K562 (cell line): Measurements from ENCODE around the gene TMCO2. TPM values are rescaled to one million over a fixed set of nuclear protein-coding genes. Genes with fewer than 3 reads are reported as not detected.

ENCODE experiments used
- ATAC-seq: fragments of 200-7000 bp; cut with Tn5 transposase; 3 replicates; pipeline ENCODE4 v1.9.1; 2020; ENCODE audit warnings: moderate library complexity
- BruUV-seq: library from RNA; stranded (reverse); fragments of 400-500 nt; replicated peaks from 2 replicates; lab custom pipeline; 2021; lab: Mats Ljungman, UMichigan
- CTCF ChIA-PET: fragments of 300-600 bp; formaldehyde crosslinking; extraction: SDS; loops from one replicate; lab custom pipeline; 2021; ENCODE audit warnings: low intra/inter-chr PET ratio; lab: Yijun Ruan, JAX
- POLR2A ChIA-PET: fragments of 300-600, 350-650 bp; sonication (Branson Sonifier 250); formaldehyde crosslinking; extraction: SDS; loops from one replicate; lab custom pipeline; 2021; ENCODE audit warnings: antibody characterized with exemption, inconsistent platforms; lab: Yijun Ruan, JAX
- DNase-seq, 4 experiments: peaks; one replicate each; pipeline versions ENCODE4 v3.0.0 to v3.0.0-alpha.2; 2011 to 2018; ENCODE audit warnings: low spot score in 3 of 4, mixed read lengths in 3 of 4; ENCODE audit errors: extremely low read depth in 1 of 4
- FAIRE-seq: peaks from 2 replicates; lab custom pipeline; 2011; peaks lifted over from hg19 to GRCh38; lab: Jason Lieb, UNC
- H2AFZ ChIP-seq: 2 replicates; pipeline ENCODE4 v1.6.0; 2011; ENCODE audit warnings: low read depth, low read length, control low read depth, inconsistent platforms
- H3K27ac ChIP-seq: fragments of 200-600 bp; 3 replicates; pipeline ENCODE4 v1.8.0; 2011; ENCODE audit warnings: low read depth, mild to moderate bottlenecking, control low read depth, inconsistent platforms, low read length, moderate library complexity, mixed read lengths; ENCODE audit errors: extremely low read depth
- H3K27me3 ChIP-seq, 2 experiments: fragments of 300-600 bp in 1 of 2; 2 replicates in 1 of 2; 3 replicates in 1 of 2; pipeline versions ENCODE4 v1.6.0 to v1.8.0; 2011; ENCODE audit warnings: inconsistent platforms in 2 of 2, low read length in 2 of 2, mild to moderate bottlenecking in 1 of 2, mixed read lengths in 1 of 2, moderate library complexity in 1 of 2; ENCODE audit not compliant: control insufficient read depth in 2 of 2, insufficient read depth in 2 of 2
- H3K36me3 ChIP-seq: fragments of 300-600 bp; 3 replicates; pipeline ENCODE4 v1.8.0; 2011; ENCODE audit warnings: mild to moderate bottlenecking, low read length, inconsistent platforms; ENCODE audit not compliant: control insufficient read depth, insufficient read depth
- H3K4me1 ChIP-seq, 2 experiments: fragments of 200-600 bp in 1 of 2; replicated peaks in 1 of 2; 2 replicates in 1 of 2; 3 replicates in 1 of 2; pipeline versions ENCODE4 v1.5.1 to v1.8.0; 2011; ENCODE audit warnings: inconsistent platforms in 2 of 2, low read length in 2 of 2, mild to moderate bottlenecking in 1 of 2, mixed read lengths in 1 of 2, moderate library complexity in 1 of 2; ENCODE audit not compliant: control insufficient read depth in 2 of 2, insufficient read depth in 2 of 2
- H3K4me2 ChIP-seq: 2 replicates; pipeline ENCODE4 v1.6.1; 2011; ENCODE audit warnings: low read length, control low read depth, inconsistent platforms, mixed read lengths; ENCODE audit not compliant: insufficient read depth
- H3K4me3 ChIP-seq: fragments of 200-600 bp; sonication (generic), shearing (Covaris generic); 2 replicates; pipeline ENCODE4 v1.5.1; 2016; ENCODE audit warnings: control low read depth, inconsistent platforms
- H3K79me2 ChIP-seq: fragments of 200-600 bp; 3 replicates; pipeline ENCODE4 v1.8.0; 2011; ENCODE audit warnings: low read length, inconsistent platforms; ENCODE audit not compliant: control insufficient read depth, insufficient read depth
- H3K9ac ChIP-seq, 2 experiments: 2 replicates each; pipeline versions ENCODE4 v1.6.0 to v1.6.1; 2011; ENCODE audit warnings: low read depth in 2 of 2, low read length in 2 of 2, control low read depth in 1 of 2, inconsistent platforms in 1 of 2, mild to moderate bottlenecking in 1 of 2, mixed read lengths in 1 of 2; ENCODE audit not compliant: insufficient read depth in 1 of 2
- H3K9me1 ChIP-seq: one replicate; pipeline ENCODE4 v1.6.0; 2011; ENCODE audit warnings: inconsistent platforms, mild to moderate bottlenecking, low read length, moderate library complexity; ENCODE audit not compliant: control insufficient read depth, insufficient read depth
- H3K9me3 ChIP-seq: replicated peaks from 2 replicates; pipeline ENCODE4 v1.5.1; 2011; ENCODE audit warnings: low read depth, low read length, inconsistent platforms; ENCODE audit not compliant: control insufficient read depth, insufficient read depth
- H4K20me1 ChIP-seq: replicated peaks from 2 replicates; pipeline ENCODE4 v1.6.1; 2011; ENCODE audit warnings: low read length, inconsistent platforms, mixed read lengths; ENCODE audit not compliant: control insufficient read depth, insufficient read depth
- C11orf30 ChIP-seq: fragments of 450-650 bp; IDR thresholded peaks from 2 replicates; pipeline ENCODE4 v1.6.1; 2016; ENCODE audit warnings: low read depth, mild to moderate bottlenecking
- FOXM1 ChIP-seq, 2 experiments: fragments of 450-650 bp in 1 of 2; sonication (generic) in 1 of 2; formaldehyde crosslinking in 1 of 2; IDR thresholded peaks; 2 replicates each; pipeline versions ENCODE4 v1.6.1 to v1.9.0; 2017 to 2022; ENCODE audit warnings: low read depth in 2 of 2, mild to moderate bottlenecking in 2 of 2, missing genetic modification reagents in 1 of 2, moderate library complexity in 1 of 2
- MAFF ChIP-seq: IDR thresholded peaks from 2 replicates; pipeline ENCODE4 v1.6.1; 2012; ENCODE audit warnings: low read length, improper control_type of control experiment
- MAFG ChIP-seq: fragments of 450-650 bp; conservative IDR thresholded peaks from 2 replicates; pipeline ENCODE4 v1.6.1; 2016; ENCODE audit warnings: missing genetic modification characterization, missing compliant biosample characterization
- MAFK ChIP-seq: IDR thresholded peaks from 2 replicates; pipeline ENCODE4 v1.6.1; 2011; ENCODE audit warnings: low read length, improper control_type of control experiment
- NFIC ChIP-seq: fragments of 450-650 bp; IDR thresholded peaks from 2 replicates; pipeline ENCODE4 v1.6.1; 2017; ENCODE audit warnings: mild to moderate bottlenecking, inconsistent platforms
- PHB ChIP-seq: fragments of 250-450 bp; sonication (Bioruptor Pico); IDR thresholded peaks from 2 replicates; pipeline ENCODE4 v1.5.0; 2021
- TEAD4 ChIP-seq, 2 experiments: sonication (generic) in 1 of 2; formaldehyde crosslinking in 1 of 2; IDR thresholded peaks; 2 replicates each; pipeline versions ENCODE4 v1.6.1 to v1.8.0; 2012 to 2022; ENCODE audit warnings: borderline replicate concordance in 1 of 2, inconsistent platforms in 1 of 2, low read length in 1 of 2, mild to moderate bottlenecking in 1 of 2, missing genetic modification reagents in 1 of 2
- ZNF316 ChIP-seq: fragments of 450-650 bp; IDR thresholded peaks from 2 replicates; pipeline ENCODE4 v1.6.1; 2016
- ZNF586 ChIP-seq: fragments of 450-650 bp; formaldehyde crosslinking; conservative IDR thresholded peaks from 2 replicates; pipeline ENCODE4 v1.4.0; 2020; ENCODE audit warnings: mild to moderate bottlenecking, moderate library complexity
- WGBS: fragments of 100-300 bp; shearing (Covaris generic); methylation state at CpG from one replicate; pipeline ENCODE4 v1.1.6; 2016; ENCODE audit warnings: low coverage, mixed read lengths; ENCODE audit not compliant: insufficient coverage; ENCODE audit errors: missing lambda C conversion rate; 5-methylcytosine and 5-hydroxymethylcytosine counted together
- in situ Hi-C: fragments of 300-500 bp; cut with MboI; formaldehyde crosslinking; loops from 4 replicates; pipeline ENCODE4 v1.15.0; 2018; ENCODE audit warnings: inconsistent platforms, mixed read lengths
- intact Hi-C: fragments of 100-400 bp; cut with micrococcal nuclease; formaldehyde crosslinking; loops from 2 replicates; pipeline ENCODE4 v1.14.2; 2022
- polyA plus RNA-seq, 8 experiments: library from polyadenylated mRNA; depleted of rRNA in 4 of 8; stranded (reverse) in 5 of 8; unstranded in 3 of 8; fragments of >200 nt; fragmentation: Nextera tagmentation in 2 of 8; fragmentation: Illumina TruSeq in 1 of 8; extraction: Ambion mirVana in 2 of 8; extraction: Trizol in 1 of 8; gene quantifications; 2 replicates each; pipeline versions ENCODE4 v1.2.1 to v1.2.3, GENCODE V29; 2011 to 2014; ENCODE audit warnings: inconsistent platforms in 1 of 8, missing spikeins in 1 of 8
- total RNA-seq, 7 experiments: library from RNA; depleted of rRNA in 6 of 7; stranded (reverse); fragments of >200 nt in 6 of 7; fragmentation: Illumina TruSeq in 2 of 7; extraction: Trizol in 2 of 7; gene quantifications; 2 replicates each; pipeline versions ENCODE4 v1.2.1 to v1.2.3, GENCODE V29; 2011 to 2021; ENCODE audit warnings: low replicate concordance in 1 of 7
- TF ChIP-seq, protein P1 (sequence below), 2 experiments: fragments of 450-650 bp in 1 of 2; sonication (generic) in 1 of 2; formaldehyde crosslinking in 1 of 2; IDR thresholded peaks; 2 replicates each; pipeline versions ENCODE4 v1.7.1 to v1.9.0; 2016 to 2022; ENCODE audit warnings: inconsistent platforms in 1 of 2, mild to moderate bottlenecking in 1 of 2, missing genetic modification reagents in 1 of 2

Gene TMCO2
- total and polyA plus RNA-seq, 9 of the 15 experiments (the other 6 are each of a cell fraction or from before 2014, with no cell fraction given): not detected

DNA sequence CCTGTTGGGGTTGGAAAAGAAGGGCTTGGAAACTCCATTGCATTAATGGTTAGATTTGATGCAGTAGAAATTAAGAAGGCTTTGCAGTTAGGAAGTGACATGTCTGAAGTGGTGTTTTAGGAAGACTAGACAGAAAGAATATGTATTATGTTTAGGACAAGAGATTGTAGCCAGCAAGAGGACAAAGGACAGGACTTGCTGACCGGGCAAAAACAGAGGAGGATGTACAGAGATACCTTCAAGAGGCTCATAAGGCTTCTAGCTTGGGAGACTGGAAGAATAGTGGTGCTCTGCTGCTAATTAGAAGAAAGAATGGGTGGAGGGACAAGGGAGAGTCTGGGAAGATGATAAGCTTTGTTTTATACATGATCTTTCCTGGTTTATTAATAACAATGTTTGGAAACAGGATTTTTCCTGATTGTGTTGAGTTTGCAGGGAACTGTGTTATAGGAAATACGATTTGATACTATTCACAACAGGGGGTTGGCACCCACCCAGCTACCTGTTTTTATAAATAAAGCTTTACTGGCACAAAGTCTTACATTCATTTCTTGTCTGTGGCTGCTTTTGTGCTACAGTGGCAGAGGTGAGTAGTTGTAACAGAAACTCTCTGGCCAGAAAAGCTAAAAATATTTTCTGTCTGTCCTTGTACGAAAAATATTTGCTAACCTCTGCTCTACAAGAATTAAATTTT is 37.1 kb upstream of the TMCO2 start:
- Histone ChIP-seq H4K20me1 (no peaks in the 10 kb centered on the region), H3K4me1 (no peaks in the 10 kb centered on the region), H3K4me2 (no peak overlapping the region), H3K9me3 (no peaks in the 10 kb centered on the region), H3K79me2 (peaks cover 37% of the 10 kb centered on the region; the same call in 2 of the 3 replicates), H3K4me3 (no peak overlapping the region), H3K27ac (no peak overlapping the region), H3K36me3 (peaks cover 79% of the 10 kb centered on the region), H2AFZ (no peak overlapping the region), H3K27me3 (no peaks in the 10 kb centered on the region), H3K9ac (no peak overlapping the region), H3K9me1 (no peaks in the 10 kb centered on the region)
- POLR2A ChIA-PET: interaction anchor here (1.0 to 1.5 kb wide), 3 partner anchors 11 to 24 kb away, joined by 3 to 5 read pairs (median 4); no protein-coding TSS in a partner anchor
- CTCF ChIA-PET: no interaction called here
- FAIRE-seq (no peak), DNase-seq (no peak), ATAC-seq (no peak)
- 84% methylated on average over 3 of the region's 3 CpGs for WGBS
- TF ChIP-seq MAFF (peak; percentile 83), ZNF316 (peak; percentile 93), MAFK (peak; percentile 85), C11orf30 (peak; percentile 91), TEAD4 (IDR thresholded peaks at IDR 0.05; ENCODE audit: low read length) (no peak), TEAD4 (CRISPR knock-in tag; IDR thresholded peaks at IDR 0.05; ENCODE audit: borderline replicate concordance) (no peak), NFIC (0 out of 2 replicates have a peak, but pooled peaks have one; percentile 9), FOXM1 (IDR thresholded peaks at IDR 0.05; ENCODE audit: low read depth) (no peak), FOXM1 (CRISPR knock-in tag; IDR thresholded peaks at IDR 0.05; ENCODE audit: low read depth) (no peak), MAFG (tag) (peak; percentile 84), ZNF586 (CRISPR knock-in tag) (no peak), PHB (CRISPR knock-in tag) (no peak)
- TF ChIP-seq, protein P1, sequence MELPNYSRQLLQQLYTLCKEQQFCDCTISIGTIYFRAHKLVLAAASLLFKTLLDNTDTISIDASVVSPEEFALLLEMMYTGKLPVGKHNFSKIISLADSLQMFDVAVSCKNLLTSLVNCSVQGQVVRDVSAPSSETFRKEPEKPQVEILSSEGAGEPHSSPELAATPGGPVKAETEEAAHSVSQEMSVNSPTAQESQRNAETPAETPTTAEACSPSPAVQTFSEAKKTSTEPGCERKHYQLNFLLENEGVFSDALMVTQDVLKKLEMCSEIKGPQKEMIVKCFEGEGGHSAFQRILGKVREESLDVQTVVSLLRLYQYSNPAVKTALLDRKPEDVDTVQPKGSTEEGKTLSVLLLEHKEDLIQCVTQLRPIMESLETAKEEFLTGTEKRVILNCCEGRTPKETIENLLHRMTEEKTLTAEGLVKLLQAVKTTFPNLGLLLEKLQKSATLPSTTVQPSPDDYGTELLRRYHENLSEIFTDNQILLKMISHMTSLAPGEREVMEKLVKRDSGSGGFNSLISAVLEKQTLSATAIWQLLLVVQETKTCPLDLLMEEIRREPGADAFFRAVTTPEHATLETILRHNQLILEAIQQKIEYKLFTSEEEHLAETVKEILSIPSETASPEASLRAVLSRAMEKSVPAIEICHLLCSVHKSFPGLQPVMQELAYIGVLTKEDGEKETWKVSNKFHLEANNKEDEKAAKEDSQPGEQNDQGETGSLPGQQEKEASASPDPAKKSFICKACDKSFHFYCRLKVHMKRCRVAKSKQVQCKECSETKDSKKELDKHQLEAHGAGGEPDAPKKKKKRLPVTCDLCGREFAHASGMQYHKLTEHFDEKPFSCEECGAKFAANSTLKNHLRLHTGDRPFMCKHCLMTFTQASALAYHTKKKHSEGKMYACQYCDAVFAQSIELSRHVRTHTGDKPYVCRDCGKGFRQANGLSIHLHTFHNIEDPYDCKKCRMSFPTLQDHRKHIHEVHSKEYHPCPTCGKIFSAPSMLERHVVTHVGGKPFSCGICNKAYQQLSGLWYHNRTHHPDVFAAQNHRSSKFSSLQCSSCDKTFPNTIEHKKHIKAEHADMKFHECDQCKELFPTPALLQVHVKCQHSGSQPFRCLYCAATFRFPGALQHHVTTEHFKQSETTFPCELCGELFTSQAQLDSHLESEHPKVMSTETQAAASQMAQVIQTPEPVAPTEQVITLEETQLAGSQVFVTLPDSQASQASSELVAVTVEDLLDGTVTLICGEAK (IDR thresholded peaks at IDR 0.05): peak; percentile 69
- TF ChIP-seq, protein P1 (CRISPR knock-in tag; IDR thresholded peaks at IDR 0.05): no peak
- in situ Hi-C loops (no loop called here), intact Hi-C loops (no loop called here)
- no TSS peak for BruUV-seq
